ENCODE data around the gene DRG2.

DRG2 gene

DNA sequence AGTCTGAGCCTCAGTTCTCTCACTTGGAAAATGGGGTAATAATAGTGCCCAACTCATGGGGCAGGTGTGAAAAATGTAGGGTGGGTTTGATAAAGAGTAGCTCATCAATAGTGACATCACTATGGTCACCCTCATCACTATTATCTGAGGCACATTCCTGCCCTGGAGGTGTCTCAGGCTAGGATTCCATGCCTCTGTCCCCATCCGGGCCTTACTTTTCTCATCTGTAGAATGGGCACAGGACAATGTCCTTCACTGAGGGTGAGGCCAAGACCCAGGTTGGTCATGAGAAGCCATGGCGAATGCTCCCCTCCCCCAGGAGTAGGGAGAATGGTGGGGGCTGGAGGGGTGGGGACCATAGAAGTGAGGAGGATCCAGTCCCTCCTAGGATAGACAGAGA, 51.3 kb downstream of the DRG2 start:
- no peak for TF ChIP-seq ZNF274 (IDR thresholded peaks at IDR 0.05; ENCODE audit: low read depth, low read length)
- no peak overlapping the region for H3K4me3 ChIP-seq (ENCODE audit: low read length)

DNA sequence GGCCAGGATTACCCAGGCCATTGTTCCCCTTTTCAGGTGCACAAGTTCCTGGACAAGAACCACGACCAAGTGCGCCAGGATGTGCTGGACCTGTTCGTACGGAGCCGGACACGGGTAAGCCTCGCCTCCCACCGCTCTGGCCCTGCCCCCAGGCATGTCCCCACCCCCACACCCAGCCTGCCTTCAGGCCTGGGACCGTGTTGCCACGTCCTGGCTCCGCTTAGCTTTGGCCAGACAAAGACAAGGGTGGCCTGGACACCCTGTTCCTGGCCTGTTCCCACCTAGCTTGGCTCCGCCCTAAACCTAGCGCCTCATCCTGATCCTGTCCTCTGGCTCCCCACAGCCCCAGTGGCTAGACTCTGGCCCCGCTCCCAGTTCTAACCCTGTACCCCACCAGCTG, 51.8 kb downstream of the DRG2 start:
- TF ChIP-seq ZNF274 (IDR thresholded peaks at IDR 0.05; ENCODE audit: low read depth, low read length), result no peak
- no peak overlapping the region for H3K4me3 ChIP-seq (ENCODE audit: low read length)

DNA sequence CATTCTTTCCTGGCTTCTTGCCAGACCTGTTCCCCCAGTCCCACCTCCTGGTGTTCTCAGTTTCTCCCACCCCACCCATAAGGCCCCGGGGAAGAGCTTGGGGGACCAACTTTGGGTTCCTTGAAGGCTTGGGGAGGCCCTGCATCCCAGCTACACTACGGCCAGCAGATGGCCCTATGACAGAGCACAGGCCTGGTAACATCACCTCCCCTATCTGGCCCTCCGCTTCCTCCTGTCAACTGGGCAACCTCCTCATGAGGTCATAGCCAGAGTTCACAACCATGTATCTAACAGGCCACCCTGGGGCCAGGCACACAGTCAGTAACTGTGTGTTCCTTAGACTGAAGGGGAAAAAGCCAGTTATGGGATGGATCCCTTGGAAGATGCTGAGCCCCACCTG, 52.2 kb downstream of the DRG2 start:
- H3K4me3 ChIP-seq (ENCODE audit: low read length), result no peak overlapping the region
- TF ChIP-seq ZNF274 (IDR thresholded peaks at IDR 0.05; ENCODE audit: low read depth, low read length), result no peak

DNA sequence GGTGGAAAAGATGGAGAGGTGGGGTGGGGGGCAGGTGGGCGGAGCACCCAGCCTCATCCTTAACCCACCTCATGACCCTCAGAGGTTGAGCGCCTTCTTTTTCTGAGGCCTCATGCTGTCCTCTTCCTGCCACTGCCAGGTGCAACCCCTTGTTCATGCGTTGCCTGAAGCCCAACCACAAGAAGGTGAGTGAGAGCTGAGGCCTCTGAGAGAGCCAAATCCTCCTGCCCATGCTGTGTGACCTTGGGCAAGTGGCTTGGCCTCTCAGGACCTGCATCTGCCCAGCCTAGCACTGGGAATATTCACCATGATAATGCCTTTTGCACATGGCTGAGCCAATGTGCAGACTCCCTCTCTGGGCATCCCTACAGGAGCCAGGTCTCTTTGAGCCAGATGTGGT, 52.9 kb downstream of the DRG2 start:
- no peak overlapping the region for H3K4me3 ChIP-seq (ENCODE audit: low read length)
- no peak for TF ChIP-seq ZNF274 (IDR thresholded peaks at IDR 0.05; ENCODE audit: low read depth, low read length)

DNA sequence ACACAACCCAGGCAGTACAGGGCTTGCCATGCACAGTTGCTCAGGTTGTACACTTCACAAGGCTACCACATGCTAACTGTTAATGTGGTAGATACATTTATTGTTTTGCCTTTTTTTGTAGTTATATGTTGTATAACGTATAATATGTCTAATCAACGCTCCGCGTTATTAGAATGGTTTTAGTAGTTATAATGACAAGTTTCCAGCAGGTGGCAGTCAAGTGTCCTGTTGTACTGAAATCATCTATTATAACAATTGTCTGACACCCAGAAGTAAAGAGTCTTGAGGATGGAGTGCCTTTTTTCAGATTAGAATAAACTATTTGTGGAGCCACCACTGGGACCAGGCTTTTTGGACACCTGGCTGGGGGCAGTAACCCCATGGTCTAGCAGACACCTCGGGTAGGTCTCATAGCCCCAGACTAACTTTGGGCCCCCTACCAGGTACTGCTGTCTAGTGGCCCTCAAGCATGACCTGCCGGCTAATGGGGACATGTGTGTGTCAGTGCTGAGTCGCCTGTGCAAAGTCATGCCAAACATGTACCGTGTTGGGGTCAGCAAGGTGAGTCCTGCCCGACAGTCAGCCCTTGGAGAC, 53.6 kb downstream of the DRG2 start:
- no peak overlapping the region for H3K4me3 ChIP-seq (ENCODE audit: low read length)
- TF ChIP-seq ZNF274 (IDR thresholded peaks at IDR 0.05; ENCODE audit: low read depth, low read length), result no peak

DNA sequence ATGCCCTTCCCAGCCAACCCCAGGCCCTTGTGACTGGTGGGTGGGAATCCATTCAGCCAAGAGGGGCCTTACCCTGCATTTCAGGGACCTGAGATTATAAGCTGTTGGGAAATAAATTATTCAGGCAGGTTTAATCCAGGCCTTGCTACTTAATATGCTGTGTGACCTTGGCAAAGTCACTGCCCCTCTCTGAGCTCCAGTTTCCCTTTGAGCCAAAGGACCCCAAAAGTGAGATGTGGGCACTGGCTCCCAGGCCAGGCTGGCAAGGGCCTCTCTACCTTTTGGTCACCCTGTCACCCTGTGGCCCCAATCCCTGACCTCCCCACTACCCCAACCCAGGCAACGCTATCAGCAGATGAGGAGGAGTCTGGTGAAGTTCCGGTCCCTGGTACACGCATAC, 54.7 kb downstream of the DRG2 start:
- no peak overlapping the region for H3K4me3 ChIP-seq (ENCODE audit: low read length)
- TF ChIP-seq ZNF274 (IDR thresholded peaks at IDR 0.05; ENCODE audit: low read depth, low read length), result no peak

DNA sequence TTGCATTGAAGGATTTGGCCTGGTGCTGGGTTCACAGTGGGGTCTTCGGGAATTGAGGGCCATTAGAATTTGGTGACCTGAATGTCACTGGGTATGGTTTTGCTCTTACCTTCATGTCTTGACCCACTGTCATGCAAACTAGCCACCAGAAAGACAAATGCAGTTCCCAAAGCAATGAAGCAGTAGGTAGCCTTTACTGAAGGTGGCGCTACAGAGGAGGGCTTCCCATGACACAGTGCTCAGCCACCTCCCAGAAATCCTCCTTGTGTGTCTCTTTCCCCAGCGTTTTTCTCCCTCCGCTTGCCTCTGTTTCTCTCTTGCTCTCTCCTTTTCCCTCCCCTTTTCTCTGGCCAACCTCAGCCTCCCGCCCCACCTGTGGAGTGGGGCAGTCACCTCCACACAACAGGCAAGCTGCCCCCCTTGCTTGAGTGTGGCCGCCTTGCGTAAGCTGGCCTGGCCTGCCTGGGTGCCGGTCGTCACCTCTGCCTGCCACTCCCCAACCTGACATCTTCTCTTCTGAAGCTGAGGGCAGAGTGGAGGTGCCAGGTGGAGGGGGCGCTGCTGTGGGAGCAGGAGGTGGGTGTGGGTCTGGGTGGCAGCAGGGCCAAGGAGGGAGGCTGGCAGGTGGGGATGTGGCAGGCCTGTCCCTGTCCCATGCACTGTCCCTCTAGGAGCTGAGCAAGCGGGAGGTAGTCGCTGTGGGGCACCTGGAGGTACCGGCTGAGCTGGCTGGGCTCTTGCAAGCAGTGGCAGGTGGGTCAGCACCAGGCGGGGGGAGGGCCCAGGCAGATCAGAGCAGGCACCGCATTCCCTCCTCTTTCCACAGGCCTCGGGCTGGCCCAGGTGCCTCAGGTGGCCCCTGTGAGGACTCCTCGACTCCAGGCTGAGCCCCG, 55.5 kb downstream of the DRG2 start:
- no peak overlapping the region for H3K4me3 ChIP-seq (ENCODE audit: low read length)
- no peak for TF ChIP-seq ZNF274 (IDR thresholded peaks at IDR 0.05; ENCODE audit: low read depth, low read length)

DNA sequence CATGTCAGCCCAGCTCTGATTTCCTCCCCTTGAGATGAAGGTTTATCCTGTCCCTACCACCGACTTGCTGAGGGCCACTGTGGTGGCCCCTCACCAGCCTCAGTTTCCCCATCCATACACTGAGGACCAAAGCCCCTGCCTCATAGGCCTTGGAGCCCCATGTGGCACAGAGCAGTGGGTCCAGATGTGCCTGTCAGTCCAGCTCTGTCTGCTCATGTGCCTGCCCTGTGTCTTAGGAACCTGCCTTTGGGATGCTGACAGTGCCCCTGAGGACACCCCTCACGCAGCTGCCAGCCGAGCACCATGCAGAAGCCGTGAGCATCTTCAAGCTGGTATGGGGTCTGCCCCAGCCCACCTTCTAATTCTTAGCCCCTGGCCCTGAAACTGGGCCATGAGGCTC, 56.5 kb downstream of the DRG2 start:
- TF ChIP-seq ZNF274 (IDR thresholded peaks at IDR 0.05; ENCODE audit: low read depth, low read length), result no peak
- no peak overlapping the region for H3K4me3 ChIP-seq (ENCODE audit: low read length)

DNA sequence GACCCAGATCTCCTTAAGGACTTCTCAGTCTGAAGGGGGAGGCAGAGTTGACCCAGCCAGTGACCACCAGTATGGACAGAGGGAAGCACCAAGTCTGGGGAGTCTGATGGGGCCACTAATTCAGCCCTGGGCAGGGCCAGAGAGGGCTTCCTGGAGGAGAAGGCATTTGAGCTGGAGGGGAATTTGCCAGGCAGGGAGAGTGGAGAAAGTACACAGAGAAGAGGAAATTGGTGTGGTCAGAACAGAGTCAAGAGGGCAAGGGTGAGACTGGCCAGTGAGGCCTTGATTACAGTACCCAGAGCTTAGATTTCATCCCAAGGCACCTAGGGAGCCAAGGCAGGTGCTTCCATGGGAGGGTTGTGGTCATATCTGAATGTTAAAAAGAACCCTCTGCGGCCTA, 57.1 kb downstream of the DRG2 start:
- H3K4me3 ChIP-seq (ENCODE audit: low read length), result no peak overlapping the region
- TF ChIP-seq ZNF274 (IDR thresholded peaks at IDR 0.05; ENCODE audit: low read depth, low read length), result no peak

DNA sequence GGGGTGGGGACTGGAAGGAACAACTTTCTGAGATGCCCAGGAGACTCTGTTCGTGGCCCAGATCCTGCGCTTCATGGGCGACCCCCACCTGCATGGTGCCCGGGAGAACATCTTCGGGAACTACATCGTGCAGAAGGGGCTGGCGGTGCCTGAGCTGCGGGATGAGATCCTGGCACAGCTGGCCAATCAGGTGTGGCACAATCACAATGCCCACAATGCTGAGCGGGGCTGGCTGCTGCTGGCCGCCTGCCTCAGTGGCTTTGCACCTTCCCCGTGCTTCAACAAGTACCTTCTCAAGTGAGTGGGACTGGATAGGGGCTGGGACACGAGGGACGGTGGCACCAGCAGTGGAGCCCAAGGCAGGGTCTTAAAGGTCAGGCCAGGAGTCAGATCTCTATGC, 58.1 kb downstream of the DRG2 start:
- no peak overlapping the region for H3K4me3 ChIP-seq (ENCODE audit: low read length)
- no peak for TF ChIP-seq ZNF274 (IDR thresholded peaks at IDR 0.05; ENCODE audit: low read depth, low read length)

DNA sequence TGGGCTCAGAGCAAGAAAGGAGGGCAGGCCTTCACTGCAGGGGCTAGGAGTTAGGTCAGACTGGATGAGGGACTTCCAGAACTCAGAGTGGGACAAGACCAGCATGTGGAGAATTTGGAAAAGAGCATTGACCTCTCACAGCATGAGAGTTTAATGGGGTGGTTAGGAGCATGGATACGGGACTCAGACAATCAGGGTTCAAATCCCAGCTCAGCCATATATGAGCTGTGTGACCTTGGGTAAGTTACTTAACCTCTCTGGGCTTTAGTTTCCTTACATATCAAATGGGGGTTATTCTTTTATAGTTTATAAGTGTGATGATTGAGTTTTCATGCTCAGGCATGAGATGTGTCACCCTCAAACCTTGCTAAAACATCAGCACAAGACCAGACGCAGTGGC, 58.5 kb downstream of the DRG2 start:
- no peak overlapping the region for H3K4me3 ChIP-seq (ENCODE audit: low read length)
- TF ChIP-seq ZNF274 (IDR thresholded peaks at IDR 0.05; ENCODE audit: low read depth, low read length), result no peak

DNA sequence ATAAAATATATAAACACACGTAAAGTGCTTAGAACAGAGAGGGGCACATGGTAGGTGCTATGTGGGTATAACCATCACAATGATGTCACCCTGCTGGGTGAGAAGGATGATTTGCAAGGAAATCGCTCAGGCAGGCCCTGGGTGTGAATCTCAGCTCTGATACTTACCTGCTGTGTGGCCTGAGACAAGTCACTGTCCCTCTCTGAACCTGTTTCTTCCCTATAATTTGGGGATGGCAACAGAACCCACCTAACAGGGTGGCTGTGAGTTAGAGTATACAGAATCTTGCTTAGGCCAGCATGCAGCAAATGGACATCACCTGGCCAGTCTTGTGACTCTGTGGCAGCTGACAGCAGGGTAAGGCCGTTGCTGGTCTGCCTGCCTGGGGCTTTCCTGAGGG, 59.2 kb downstream of the DRG2 start:
- no peak overlapping the region for H3K4me3 ChIP-seq (ENCODE audit: low read length)
- TF ChIP-seq ZNF274 (IDR thresholded peaks at IDR 0.05; ENCODE audit: low read depth, low read length), result no peak

DNA sequence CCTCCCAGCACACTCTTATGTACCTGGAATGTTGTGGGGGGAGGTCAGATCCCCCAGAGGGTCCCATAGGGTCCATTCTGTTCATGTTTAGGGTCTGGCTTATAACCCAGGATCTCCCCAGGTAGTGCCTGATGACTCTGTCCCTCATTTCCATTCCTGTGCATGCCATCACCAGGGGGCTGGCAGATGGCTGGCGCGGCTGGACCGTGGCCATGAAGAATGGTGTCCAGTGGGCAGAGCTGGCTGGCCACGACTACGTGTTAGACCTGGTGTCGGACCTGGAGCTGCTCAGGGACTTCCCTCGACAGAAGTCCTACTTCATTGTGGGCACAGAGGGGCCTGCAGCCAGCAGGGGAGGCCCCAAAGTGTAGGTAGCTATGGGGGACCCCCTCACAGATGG, 60.8 kb downstream of the DRG2 start:
- no peak for TF ChIP-seq ZNF274 (IDR thresholded peaks at IDR 0.05; ENCODE audit: low read depth, low read length)
- H3K4me3 ChIP-seq (ENCODE audit: low read length), result no peak overlapping the region

DNA sequence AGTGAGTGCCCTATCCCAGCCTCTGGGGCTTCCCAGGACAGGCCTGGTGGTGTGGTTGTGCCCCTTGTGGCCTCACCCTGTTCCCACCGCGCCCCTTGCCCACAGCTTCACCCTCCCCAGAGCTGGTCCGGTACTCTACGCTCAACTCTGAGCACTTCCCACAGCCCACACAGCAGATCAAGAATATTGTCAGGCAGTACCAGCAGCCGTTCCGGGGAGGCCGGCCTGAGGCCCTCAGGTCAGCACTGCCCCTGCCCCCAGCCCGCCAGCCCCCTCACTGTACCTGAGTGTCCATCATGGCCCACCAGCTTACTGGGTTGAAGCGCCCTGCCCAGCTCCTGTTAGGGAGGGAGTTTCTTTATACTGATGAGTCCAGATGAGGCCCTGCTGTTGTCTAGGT, 63.5 kb downstream of the DRG2 start:
- H3K4me3 ChIP-seq (ENCODE audit: low read length), result no peak overlapping the region
- no peak for TF ChIP-seq ZNF274 (IDR thresholded peaks at IDR 0.05; ENCODE audit: low read depth, low read length)

DNA sequence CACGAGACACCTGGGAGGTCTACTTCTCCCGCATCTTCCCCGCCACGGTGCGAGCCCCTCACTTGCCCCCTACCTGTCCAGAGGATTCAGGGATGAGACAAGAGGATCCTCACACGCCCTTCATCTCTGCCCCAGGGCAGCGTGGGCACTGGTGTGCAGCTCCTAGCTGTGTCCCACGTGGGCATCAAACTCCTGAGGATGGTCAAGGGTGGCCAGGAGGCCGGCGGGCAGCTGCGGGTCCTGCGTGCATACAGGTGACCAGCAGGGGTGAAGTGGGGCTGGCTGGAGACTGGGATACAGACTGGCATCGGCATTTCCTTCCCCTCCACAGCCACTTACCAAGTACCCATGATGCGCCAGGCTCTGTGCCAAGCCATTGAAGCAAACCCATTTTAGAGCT, 67.4 kb downstream of the DRG2 start:
- TF ChIP-seq ZNF274 (IDR thresholded peaks at IDR 0.05; ENCODE audit: low read depth, low read length), result no peak
- no peak overlapping the region for H3K4me3 ChIP-seq (ENCODE audit: low read length)
